GF-D8 (cell line): ENCODE results near the gene GMDS.

Experiments used
- DNase-seq: peaks from one replicate; lab custom pipeline; 2025; lab: John Stamatoyannopoulos, UW

The GMDS gene

DNA sequence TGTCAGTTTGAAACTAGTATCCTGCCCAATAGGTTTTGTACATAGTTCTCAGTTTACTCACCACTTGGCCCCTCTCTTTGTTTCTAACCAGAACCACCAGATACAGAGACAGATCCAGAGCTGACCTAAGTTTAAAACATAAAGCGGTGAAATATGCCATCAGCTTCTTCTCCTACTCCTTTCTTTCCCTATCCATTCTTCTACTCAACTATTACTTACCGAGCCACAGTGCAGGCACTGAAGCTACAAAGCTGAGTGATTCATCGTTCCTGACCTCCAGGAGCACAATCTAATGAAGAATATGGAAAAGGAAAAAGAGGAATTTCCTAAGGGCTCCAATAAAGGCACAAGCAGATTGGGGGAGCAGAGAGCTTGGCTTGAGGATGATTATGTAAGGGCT is 349.7 kb downstream of the GMDS start:
- no peak for DNase-seq

DNA sequence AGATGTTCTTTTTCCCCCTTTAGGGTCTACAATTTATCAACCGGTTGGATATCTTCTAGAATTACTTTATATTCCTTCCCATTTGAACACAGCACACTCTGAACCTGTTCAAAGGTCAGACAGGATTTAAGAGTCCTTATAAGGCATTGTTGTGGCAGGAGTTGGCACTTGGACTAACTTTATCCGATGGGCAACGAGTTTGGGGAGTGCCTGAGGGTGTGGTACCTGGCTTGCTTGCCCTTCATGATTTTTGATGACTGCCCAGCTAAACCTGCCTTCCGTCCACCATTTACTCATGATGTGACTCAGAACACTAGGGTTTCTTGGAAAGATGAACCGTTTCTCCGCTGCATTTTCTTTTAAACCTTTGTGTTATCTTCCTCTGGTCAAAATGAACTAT is 350.5 kb downstream of the GMDS start:
- no peak for DNase-seq

DNA sequence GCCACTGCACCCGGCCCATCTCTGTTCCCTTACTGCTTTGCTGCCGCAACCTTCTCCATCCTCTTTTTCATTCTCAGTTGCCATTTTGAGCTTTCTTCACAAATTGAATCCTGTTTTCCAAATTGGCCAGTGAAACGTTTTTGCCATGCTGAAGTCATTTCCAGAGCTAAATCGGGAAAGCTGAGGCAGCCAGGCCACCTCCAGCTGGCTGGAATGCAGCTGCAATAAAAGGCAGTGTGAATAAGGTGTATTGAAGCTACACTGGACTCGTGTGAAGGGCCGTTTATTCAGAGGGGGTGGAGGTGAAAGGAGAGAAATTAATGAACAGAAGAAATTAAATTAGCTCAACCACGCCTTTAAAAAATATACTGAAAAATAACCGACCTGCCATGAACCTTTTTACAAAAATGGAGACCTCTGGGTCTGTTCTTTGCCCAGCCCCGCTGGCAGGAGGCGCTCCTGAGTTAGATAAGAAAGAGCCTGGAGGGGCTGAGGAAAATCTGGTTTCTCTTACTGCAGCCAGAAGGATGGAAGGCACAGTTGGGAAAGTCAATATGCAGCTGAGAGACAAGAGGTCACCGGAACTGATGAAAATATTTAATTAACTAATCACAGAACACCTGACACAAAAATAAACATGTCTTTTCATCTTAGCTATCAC is 351.8 kb downstream of the GMDS start:
- no peak for DNase-seq

DNA sequence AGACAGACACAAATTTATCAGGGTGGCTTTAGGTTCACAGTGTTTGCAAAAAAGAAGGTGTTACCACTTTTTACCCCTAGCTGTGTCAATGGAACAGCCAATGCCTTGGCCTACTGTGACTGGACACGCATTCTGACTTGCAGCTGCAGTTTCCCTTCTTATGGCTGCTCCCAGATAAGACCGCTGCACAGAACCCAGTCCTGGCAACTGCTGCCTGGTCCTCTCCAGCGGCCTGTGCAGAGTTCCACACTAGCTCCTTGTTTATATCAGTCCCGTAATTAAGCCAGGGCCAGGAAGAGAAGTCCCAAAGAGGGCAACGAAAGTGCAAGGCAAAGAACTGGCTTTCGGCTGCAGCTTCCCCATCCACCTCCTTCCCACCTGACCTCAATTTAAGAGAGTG is 352.7 kb downstream of the GMDS start:
- DNase-seq, result no peak

DNA sequence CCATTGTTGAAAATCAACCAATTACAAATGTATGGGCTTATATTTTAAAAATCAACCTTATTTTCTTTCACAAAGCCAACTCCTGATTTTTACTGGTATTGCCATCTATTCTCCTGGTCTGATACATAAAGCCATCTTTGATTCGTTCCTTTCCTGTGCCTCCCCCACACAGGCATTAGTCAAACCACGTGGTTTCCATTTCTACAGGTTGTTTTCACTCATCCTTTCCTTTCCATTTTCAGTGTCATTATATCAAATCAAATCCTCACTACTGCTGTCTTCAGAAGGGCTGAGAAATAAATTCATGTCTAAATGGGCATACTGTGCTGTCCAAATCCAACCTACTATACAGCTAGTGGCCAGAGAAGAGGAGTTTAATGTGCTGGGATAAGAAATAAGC is 354.4 kb downstream of the GMDS start:
- DNase-seq, result no peak

DNA sequence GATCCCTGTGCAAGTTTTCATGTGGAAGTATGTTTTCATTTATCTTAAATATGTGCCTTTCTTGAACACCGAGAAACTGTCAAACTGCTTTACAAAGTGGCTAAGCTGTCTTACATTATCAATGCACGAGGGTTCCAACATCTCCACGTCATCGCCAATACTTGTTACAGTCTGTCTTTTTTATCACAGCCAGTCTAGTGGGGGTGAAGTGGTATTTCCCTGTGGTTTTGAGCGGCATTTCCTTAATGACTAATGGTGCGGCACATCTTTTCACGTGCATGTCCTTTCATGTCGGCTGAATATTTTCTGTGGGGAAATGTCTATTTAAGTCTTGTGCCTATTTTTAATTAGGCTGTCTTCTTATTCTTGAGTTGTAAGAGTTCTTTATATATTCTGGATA is 355.3 kb downstream of the GMDS start:
- DNase-seq, result no peak

DNA sequence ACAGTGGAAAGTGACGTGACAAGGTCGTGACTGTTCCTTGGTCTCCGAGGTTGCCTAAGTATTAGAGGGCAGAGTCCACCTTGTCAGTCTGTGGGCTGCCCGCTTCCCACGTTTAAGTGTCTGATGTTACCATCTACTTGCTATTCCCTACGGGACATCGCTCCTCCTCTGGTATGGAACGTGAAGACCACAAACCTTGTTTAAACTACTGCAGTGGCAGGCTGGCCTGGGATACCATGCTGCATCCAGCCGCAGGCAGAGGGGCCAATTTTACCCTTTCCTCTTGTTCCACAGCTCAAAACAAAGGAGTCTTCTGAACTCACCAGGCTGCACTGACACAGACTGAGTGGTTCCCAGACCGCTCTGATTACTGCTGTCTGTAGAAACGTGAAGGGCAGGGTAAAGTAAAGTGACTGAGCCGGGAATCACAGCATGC is 359.8 kb downstream of the GMDS start:
- DNase-seq, result no peak

DNA sequence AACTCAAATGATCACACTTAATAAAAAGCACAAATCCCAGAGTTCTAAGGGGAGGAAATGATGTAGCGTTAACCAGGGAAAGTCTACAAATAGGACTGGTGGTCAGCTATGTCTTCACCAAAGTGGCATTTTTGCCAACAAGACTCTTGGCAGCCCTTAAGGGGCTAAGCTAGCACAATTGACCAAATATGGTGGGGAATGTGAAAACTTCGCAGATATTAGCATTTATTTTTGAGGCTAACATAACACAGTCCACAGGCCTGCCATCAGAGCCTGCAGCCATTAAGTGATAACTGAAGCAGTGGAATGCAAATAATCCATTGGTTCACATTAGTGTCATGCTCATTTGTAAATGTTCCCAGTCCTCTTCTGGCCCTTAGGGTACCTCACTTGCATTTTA is 361.1 kb downstream of the GMDS start:
- DNase-seq, result no peak

DNA sequence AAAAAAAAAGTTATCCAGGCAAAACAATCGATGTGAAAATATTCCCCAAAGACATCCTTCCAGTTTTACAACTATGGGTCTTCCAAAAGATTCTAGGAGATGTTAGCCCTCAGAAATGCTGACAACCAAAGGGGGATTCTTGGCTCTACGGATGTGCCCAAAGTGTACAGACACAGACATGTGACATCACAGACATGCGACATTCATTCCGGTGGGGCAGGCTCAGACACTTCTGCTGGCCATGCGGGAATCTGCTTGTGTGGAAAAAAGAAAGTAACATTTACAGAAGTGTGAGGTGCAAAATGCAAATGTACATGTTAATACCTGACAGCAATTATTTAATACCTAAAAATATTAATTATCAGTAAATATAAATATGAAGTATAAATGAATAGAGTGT is 367.1 kb downstream of the GMDS start:
- DNase-seq, result no peak

DNA sequence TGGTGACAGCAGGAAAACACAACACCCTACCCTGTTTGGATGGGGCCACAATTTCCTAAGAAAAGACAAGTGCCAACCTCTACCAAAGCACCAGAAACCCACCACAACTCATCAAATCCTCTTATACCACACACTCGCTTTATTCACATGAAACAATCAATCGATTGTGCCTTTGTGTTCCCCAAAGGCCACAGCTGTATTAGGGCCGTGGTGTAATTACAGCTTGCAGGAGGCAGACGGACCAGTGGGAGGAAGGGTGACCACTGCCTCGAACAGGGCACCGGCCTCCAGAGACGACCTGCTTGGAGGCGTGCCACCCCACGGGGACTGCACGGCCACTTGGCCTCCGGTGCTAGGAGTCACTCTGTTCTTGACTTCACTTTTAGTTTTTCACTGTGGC is 371.6 kb downstream of the GMDS start:
- no peak for DNase-seq

DNA sequence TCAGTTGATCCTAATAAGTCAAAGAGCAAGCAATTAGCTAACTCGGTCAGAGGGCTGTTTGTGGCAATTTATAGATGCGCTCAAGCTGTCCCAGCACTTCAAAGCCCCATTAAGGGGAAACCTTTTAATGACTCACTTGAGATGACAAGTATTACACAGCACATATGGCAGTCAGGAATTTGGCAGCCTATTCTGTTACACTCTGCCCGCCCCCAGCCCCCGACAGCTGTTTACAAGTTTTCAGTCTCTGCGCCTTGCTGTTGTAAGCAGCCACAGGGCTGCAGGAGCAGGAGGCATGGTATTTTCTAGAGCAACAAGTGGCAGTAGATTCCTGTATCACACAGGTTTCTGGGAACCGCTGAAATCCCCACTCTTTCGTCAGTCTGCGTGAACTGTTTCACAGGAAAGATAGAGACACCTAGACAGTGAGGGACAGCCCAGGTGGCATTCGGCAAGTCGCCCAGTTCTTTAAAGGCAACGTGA is 372.7 kb downstream of the GMDS start:
- no peak for DNase-seq

DNA sequence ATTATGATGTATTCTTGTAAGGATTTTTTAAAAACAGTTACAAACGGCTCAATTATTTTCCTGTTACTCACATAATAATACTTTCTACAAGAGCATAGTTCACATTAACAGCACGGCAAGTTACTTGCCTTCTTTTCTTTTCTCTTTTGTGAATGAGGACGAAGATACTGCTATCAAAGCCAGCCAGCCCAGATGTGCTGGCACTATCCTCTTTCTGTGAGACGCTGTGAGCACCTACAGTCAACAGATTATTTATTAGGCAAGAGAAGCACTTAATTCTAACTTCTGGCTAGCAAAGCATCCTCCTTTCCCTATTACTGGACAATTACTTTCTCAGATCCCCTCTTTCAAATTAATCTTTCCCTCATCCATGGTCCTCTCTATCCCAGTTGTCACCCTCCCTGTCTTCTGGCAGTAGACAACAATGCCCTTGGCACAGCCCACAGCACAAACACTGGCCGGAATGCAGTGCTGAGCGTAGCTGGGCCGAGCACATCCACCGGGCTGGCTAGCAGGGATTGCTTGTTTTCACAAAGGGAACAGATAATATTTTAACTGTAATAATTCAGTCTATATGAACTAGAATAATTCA is 373.6 kb downstream of the GMDS start:
- DNase-seq, result no peak

DNA sequence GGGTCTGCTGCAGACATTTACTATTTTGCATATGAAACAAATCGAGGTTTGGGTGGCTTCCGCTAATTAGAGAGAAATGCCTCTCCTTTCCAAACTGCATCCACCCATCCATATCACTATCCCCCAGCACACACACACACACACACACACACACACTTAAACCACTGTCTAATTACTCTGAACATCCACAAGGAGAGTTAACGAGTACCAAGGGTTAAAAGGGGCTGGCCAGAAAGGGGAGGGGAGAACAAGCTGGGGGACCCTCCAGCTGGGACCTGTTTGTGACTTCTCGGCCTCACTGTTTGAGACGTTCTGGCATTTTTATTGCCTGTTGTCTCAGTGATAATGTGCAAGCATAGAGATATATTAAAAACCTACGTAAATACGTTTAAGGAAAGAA is 374.5 kb downstream of the GMDS start:
- no peak for DNase-seq

DNA sequence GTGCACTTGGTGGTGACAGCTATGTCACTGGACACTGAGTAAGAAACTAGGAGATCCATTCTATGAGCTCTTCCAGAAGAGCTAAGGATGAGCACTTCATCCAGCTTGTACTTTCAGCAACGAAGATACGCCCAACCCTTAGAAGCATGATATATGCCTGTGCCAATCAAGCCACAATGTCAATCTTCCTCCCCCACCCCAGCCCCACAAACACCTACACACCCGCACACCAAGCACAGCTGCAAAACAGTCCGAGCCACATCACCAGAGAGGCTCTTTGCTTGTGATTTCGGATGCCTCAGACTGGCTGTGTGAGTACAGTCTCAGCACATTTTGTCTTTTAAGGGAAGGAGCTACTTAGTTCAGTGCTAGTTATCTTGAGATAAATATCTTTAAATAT is 375.2 kb downstream of the GMDS start:
- no peak for DNase-seq

DNA sequence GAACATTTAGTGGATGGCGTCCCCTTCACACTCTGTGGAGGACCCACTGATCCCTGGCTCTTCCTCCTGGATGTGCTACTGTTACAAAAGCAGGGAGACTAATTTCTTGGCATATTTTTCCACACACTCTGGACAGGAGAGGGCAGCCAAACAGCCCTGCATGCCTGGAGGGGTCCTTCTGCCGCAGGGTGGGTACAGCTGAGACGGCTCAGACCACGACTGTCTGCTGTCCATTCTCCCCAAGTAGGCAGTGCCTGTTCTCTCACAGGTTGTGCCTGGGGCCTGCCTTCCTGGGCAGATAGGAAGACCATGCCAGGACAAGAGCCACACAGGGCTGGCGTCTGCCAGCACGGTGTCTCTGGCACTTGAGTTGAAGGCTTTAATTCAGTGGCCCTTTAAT is 375.6 kb downstream of the GMDS start:
- no peak for DNase-seq

DNA sequence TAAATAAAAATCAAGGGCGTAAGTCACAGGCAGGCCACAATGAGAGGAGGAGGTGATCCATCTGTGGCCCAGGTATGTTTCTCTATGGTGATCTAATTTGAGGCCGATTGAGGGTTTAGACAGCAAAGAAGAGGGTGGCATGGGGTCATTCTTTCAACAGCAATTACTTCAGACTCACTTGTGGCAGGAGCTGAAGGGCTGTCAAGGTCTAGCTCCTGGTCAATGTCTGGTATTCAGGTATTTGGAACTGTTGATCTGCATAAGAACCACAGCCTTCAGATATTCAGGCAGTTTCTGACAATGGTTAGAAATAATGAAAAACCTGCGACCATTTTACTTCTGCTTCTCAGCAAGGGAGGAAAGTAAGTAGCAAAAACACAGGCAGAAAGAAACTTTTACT is 376.1 kb downstream of the GMDS start:
- DNase-seq, result no peak

DNA sequence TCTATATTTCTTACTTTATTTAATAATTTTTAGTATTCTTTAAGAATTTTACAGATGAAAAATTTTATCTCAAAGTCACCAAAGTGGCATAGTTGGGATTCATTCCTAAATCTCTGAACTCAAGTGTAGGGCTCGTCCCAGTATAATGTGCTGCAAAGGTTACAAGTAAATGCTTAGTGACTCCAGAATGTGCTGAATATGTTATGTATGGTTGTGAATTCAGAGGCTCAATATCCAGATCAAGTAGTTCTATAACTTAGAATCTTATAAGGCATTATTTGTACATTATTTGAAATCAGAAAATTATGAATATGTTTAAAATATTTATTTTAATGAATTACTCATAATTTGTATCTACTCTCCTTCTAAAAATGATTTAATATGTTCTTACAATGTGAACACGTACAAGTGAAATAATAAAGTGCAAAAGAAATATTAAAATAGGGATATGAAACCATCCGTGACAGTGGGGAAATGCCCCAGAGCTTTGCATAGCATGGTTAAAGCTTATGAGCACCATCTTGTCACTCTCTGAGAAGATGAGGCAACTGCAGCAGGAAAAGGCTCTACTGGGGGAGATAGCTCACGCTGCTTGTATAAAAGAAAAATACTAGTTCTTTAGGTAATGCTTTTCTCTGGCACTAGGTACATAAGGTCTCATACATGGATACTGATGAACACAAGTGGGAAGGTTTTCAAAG is 376.7 kb downstream of the GMDS start:
- DNase-seq, result no peak

DNA sequence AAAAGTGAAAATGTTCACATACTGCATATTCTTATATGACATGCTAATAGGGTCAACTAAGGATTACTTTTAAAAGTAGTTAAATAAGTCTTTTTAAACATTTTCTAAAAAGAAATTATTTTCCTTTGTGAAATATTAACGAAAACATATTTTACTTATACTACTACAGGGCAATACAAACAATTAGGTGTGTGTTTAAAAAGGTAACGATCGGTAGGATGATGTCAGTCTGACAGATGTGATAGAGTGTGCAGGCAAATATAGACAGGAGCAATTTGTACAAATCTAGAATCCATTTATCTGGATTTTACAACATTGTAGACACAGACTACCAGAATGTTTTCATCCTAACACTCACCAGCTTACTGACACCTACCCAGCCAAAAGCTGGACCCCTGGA is 378.2 kb downstream of the GMDS start:
- DNase-seq, result no peak

DNA sequence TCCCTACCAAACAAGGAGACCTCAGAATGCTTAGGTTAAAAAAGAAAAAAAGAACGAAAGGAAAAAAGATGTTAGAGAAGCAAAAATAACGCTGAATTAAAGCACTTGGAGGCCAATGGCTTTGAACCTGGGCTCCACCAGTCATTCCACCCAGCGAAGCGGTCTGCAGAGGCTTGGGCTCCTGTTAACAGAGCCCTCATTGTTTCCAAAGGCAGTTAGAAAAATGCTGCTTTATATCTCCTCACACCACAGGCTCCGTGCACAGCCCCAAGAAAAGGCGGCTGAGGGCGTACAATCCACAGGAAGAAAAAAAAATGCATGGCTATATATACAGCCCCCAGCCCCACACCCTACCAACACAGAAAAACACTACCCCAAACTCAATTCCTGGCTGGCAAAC is 379.8 kb downstream of the GMDS start:
- DNase-seq, result no peak

DNA sequence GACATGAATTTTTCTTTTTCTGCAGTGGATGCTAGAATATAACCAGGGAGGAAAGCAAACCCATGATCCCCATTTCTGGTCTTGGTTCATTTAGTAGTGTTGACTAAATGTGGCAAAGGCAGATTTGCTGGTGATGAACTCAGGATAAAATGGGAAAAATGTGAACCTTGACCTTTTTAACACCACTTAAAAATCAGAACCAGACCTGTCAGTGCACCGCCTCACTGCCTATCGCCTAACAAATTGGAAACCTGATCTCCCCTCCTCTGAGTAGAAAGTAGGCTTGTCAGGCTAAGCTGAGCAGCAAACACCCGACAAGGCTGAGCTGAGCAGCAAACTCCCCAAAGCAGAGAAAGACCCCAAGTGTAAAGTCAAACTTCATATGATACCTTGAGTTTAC is 380.9 kb downstream of the GMDS start:
- DNase-seq, result no peak

DNA sequence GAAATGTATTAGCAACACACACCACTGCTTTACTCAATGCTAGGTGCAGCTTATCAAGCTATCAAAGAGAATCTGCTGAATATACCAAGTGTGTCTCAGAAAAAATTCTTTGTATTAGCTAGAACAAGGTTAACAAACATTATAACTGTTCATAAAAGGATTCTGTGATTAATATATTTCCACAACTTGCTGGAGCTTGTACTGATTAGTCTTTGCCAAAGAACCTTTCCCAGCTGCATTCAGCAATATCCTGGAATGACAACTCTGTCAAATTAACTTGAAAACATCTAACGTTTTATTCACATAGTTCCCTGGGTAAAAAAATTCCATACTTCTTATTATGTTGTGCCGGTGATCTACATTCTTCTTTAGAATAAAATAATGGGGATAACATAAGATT is 383.0 kb downstream of the GMDS start:
- DNase-seq, result no peak

DNA sequence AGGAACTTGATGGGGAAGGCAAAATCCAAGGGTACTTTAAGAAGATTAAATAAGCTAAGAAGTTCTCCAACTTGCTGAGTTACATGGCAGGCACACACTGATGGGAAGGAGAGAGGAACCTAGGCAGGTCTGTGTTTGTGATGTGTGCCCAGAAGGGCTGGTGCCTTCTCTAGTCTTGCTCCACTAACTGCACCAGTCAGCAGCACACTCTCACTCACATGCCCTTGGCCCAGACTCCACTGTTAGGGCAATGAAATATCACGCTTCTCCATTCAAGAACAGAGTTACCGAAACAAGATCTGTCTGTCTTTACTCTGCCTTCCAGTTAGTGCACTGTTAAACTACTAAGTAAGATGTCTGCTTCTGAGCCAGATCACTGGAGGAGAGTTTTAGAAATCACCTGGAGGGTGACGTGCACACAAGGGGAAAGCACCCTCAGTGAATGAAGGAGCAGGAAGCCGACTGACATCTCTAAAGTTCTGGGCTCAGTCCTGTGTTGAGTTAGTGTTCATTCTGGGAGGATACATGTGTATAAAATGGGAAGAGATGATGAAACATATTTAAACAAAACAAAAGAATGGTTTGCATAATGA is 384.6 kb downstream of the GMDS start:
- DNase-seq, result no peak

DNA sequence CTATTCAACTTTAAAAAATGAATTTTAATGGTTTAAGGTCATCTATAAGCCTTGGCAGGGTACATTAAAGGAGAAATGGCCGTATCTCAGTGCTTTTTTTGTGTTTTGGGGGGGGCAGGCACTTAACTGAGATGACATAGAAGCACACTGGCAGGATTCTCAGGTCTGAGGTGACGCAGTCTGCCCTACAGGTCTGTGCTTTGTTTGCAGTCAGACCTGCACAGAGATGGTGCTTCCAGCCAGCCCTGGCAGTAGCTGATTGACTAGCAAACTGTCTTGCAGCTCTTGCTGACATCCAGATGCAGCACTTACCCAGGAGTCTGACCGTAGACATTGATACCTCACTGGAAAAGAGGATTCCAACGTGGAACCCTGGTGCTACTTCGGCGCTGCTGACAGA is 386.5 kb downstream of the GMDS start:
- DNase-seq, result no peak
